Caki2 (cell line): Measurements from ENCODE around the gene SLN. TPM values are rescaled to one million over a fixed set of nuclear protein-coding genes. Genes with fewer than 3 reads are reported as not detected.

ENCODE experiments used
- DNase-seq: peaks from one replicate; pipeline ENCODE4 v3.0.0-alpha.2; 2015; ENCODE audit warnings: low read depth
- in situ Hi-C: cut with HindIII; loops from 2 replicates; pipeline ENCODE4 v1.10.0; 2016; ENCODE audit warnings: low sequenced_read_pairs, low pct_unique_long_range_greater_than_20kb, mixed read lengths
- total RNA-seq: library from RNA; depleted of rRNA; stranded (reverse); fragments of >200 nt; shearing (Covaris generic); gene quantifications from 2 replicates; pipeline ENCODE4 v1.2.3, GENCODE V29; 2014; ENCODE audit warnings: low replicate concordance; rRNA removed

SLN gene
- total RNA-seq, 1 experiment from 2014 or later, result not detected

DNA sequence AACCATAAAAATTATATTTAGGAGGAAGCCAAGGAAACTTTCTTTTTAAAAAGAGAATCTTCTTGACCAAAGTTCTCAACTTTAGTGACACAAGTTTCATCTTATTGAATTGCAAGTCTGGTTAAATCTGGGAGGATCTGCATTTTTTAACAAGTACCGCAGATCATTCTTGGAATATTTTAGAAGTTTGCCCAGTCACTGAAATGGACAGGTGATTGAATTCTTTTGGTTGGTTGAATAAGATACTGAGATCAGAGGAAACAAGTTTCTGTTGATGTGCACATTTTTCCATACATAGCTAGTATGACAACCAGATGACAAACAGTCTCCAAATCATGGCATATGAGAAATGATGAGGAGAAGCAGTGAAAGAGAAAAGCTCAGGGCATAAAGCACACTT lies 50.2 kb downstream of the SLN start:
- in situ Hi-C loops, result no loop called here
- DNase-seq, result no peak

DNA sequence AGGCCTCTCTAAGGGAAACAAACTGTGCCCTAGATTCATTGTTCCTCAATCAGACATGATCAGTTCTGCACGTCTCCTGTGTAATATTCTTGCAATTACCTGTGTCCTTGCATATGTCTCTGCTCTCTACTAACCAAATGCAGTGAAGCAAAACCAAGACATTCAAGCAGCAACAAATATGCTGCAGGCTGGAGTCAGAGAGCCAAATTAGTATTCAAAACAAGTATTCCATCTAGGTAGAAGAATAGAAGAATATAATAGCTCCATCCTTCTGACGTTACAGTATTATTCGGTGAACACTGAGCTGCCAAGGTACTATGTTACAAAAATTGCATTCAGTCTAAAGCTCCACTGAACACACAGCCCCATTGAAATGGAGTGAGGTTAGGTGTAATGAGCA lies 51.8 kb downstream of the SLN start:
- no peak for DNase-seq
- in situ Hi-C loops, result no loop called here

DNA sequence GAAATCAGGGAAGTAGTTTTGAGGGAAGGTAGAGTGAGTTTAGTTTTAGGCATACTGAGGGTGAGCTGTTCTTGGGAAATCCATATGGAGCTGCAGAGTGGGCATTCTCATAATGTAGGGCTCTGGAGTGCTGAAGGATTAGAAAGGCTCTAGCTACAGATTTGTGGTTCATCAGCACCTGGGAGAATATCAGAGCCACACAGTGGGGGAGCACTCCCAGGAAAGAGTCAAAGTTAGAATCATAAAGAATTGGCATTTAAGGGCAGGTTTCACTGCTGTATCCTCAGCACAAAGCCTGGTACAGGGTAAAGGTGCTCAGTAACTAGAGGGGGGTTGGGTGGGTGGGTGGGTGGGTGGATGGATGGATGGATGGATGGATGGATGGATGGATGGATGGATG lies 52.5 kb downstream of the SLN start:
- in situ Hi-C loops, result no loop called here
- no peak for DNase-seq

Other genes with a start within 250 kb of the SLN start
- 2.0 and 6.1 TPM in 2 replicates for gene ALKBH8, start 146.3 kb downstream of the SLN start, total RNA-seq
- gene ELMOD1, start 120.9 kb downstream of the SLN start, total RNA-seq, result 0.17 TPM in 1 of 2 replicates, not detected in the other
- gene SLC35F2, start 146.7 kb upstream of the SLN start, total RNA-seq, result 29.3 and 32.0 TPM in 2 replicates
- 0.07 TPM in 1 of 2 replicates, not detected in the other for gene RAB39A, start 216.4 kb upstream of the SLN start, total RNA-seq